ENCODE results near the gene SRP68.

The SRP68 gene

GRCh38 chr17:76038050-76038449 lies 34.3 kb downstream of the SRP68 start:
- ChIA-PET CTCF (interaction anchor here (0.9 to 2.2 kb wide), 4 partner anchors 17 to 38 kb away, joined by 3 to 6 read pairs (median 3); partner anchors contain the start of gene CDK3), POLR2A (no interaction called here)
- no peak for DNase-seq (ENCODE audit: extremely low spot score)
- TF ChIP-seq CTCF (IDR thresholded peaks at IDR 0.05; ENCODE audit: control extremely low read depth, extremely low read depth, low read depth, missing control alignments): no peak

- ChIA-PET POLR2A (no interaction called here), CTCF (no interaction called here)
- no peak for TF ChIP-seq CTCF (IDR thresholded peaks at IDR 0.05; ENCODE audit: control extremely low read depth, extremely low read depth, low read depth, missing control alignments)
- no peak for DNase-seq (ENCODE audit: extremely low spot score)
These were observed 35.6 kb downstream of the SRP68 start for GRCh38 chr17:76036497-76037261.

- TF ChIP-seq CTCF (IDR thresholded peaks at IDR 0.05; ENCODE audit: control extremely low read depth, extremely low read depth, low read depth, missing control alignments): no peak
- ChIA-PET CTCF (interaction anchor here (1.2 to 4.2 kb wide), 4 partner anchors 13 to 264 kb away, joined by 3 to 24 read pairs (median 3); no protein-coding TSS in a partner anchor), POLR2A (no interaction called here)
- no peak for DNase-seq (ENCODE audit: extremely low spot score)
These were observed 37.6 kb downstream of the SRP68 start for GRCh38 chr17:76034428-76035350.

GRCh38 chr17:76033139-76033538 lies 39.2 kb downstream of the SRP68 start:
- no peak for TF ChIP-seq CTCF (IDR thresholded peaks at IDR 0.05; ENCODE audit: control extremely low read depth, extremely low read depth, low read depth, missing control alignments)
- POLR2A ChIA-PET: no interaction called here
- DNase-seq (ENCODE audit: extremely low spot score): no peak
- CTCF ChIA-PET: interaction anchor here (0.8 to 4.2 kb wide), 7 partner anchors 9 to 266 kb away, joined by 3 to 24 read pairs (median 3); no protein-coding TSS in a partner anchor

GRCh38 chr17:76032780-76033108 lies 39.6 kb downstream of the SRP68 start:
- ChIA-PET CTCF (interaction anchor here (0.9 to 4.2 kb wide), 6 partner anchors 9 to 266 kb away, joined by 3 to 24 read pairs (median 3); no protein-coding TSS in a partner anchor), POLR2A (no interaction called here)
- TF ChIP-seq CTCF (IDR thresholded peaks at IDR 0.05; ENCODE audit: control extremely low read depth, extremely low read depth, low read depth, missing control alignments): no peak
- no peak for DNase-seq (ENCODE audit: extremely low spot score)

GRCh38 chr17:76032073-76032779 lies 40.1 kb downstream of the SRP68 start:
- no peak for TF ChIP-seq CTCF (IDR thresholded peaks at IDR 0.05; ENCODE audit: control extremely low read depth, extremely low read depth, low read depth, missing control alignments)
- DNase-seq (ENCODE audit: extremely low spot score): no peak
- ChIA-PET CTCF (interaction anchor here (0.9 to 4.2 kb wide), 6 partner anchors 10 to 271 kb away, joined by 3 to 24 read pairs (median 4); no protein-coding TSS in a partner anchor), POLR2A (no interaction called here)

Data from GM10248 (cell line).